Left forelimb (tissue), 1 donor: ENCODE data around the gene ATRAID.
"Not testable (repeated sequence)": the region's sequence is repeated elsewhere in the genome, so short reads cannot be mapped to it uniquely, and the experiment has no call there.

Experiments
- DNase-seq: peaks from one replicate; pipeline ENCODE4 v3.0.0-alpha.2; 2018; ENCODE audit warnings: low spot score

The ATRAID gene, protein sequence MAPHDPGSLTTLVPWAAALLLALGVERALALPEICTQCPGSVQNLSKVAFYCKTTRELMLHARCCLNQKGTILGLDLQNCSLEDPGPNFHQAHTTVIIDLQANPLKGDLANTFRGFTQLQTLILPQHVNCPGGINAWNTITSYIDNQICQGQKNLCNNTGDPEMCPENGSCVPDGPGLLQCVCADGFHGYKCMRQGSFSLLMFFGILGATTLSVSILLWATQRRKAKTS

DNA sequence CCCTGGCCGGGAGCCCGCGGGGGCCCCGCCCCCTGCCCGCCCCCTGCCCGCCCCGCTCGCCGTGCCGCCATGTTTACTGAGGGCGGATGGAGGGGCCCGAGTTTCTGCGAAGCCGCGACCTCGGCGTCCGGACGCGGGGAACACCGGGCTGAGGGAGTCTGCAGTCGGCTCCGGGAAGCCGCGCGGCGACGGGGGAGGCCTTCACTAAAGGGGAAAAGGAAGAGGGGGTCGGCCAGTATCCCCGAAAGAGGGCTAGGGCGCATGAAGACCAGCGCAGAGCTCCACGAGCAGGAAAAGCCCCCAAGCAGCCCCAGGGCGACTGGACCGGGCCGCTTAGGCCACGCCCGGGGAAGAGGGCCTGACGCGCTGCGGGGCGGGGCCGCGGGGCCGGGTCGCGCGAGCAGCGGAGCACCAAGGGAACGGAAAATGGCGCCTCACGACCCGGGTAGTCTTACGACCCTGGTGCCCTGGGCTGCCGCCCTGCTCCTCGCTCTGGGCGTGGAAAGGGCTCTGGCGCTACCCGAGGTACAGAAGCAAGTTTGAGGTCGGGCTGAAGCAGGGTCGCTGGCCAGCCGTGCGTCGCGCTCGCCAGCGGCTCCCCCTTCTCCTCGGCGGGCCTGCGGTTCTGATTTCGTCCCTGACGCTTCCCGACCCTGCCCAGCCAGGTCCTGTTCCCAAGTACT lies at the start of gene ATRAID, which contains the start of gene SLC5A6:
TSS of gene ATRAID (plus strand) at position 99 of the 683 bp plus-strand sequence. CDS start at position 427, 328 bp downstream.
TSS of gene SLC5A6 (minus strand) at position 326 of the 683 bp plus-strand sequence. CDS start 4,618 bp downstream, outside the sequence.
- DNase-seq, result peak; percentile 96

- no peak for DNase-seq
Measured at GRCh38 chr2:27162151-27163121, 49.4 kb upstream of the ATRAID start.

GRCh38 chr2:27164960-27165763 lies 46.7 kb upstream of the ATRAID start:
- no peak for DNase-seq

GRCh38 chr2:27170581-27171337 lies 41.1 kb upstream of the ATRAID start:
- no peak for DNase-seq

GRCh38 chr2:27171351-27171848 lies 40.4 kb upstream of the ATRAID start:
- DNase-seq, result no peak

DNA sequence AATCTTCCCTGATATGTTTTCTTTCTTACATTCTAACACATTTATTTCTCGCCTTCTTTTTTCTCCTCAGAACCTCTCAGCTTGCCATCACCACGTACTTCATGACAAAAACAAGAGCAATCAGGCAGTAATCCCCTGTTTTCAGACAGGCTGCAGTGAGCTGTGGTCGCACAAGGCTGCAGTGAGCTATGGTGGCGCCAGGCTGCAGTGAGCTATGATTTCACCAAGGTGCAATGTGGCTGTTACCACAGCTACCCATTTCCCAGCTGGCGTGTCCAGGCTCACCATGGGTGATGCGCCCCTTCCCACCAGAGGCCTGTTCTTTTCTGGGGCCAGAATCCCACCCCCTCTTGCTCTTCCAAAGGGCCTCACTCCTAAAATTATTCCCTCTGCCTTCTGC lies 37.2 kb upstream of the ATRAID start:
- no peak for DNase-seq

DNA sequence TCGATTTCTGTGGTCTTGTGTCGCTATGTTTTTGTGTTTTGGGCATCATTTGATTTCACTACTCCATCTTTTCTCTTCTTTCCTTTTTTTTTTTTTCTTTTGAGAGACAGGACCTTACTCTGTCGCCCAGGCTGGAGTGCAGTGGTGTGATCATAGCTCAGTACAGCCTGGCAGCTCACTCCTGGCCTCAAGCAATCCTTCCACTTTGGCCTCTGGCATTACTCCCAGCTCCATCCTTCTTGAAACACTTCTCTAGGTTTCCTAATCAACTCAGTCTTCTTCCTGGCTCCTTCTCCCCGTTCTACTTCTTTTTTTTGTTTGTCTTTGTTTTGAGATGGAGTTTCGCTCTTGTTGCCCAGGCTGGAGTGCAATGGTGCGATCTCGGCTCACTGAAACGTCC lies 36.5 kb upstream of the ATRAID start:
- DNase-seq, result no peak

DNA sequence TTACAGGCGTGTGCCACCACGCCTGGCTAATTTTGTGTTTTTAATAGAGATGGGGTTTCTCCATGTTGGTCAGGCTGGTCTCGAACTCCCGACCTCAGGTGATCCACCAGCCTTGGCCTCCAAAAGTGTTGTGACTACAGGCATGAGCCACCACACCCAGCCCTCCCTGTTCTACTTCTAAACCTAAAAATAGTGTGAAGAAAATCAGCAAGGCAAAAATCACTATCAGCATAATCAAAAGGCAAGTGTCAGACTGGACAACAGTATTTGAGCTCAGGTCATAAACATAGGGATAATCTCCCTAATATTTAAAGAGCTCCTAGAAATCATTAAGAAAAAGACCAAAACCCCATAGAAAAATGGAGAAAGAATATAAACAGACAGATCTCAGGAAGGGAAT lies 36.1 kb upstream of the ATRAID start:
- DNase-seq, result not testable (repeated sequence)

DNA sequence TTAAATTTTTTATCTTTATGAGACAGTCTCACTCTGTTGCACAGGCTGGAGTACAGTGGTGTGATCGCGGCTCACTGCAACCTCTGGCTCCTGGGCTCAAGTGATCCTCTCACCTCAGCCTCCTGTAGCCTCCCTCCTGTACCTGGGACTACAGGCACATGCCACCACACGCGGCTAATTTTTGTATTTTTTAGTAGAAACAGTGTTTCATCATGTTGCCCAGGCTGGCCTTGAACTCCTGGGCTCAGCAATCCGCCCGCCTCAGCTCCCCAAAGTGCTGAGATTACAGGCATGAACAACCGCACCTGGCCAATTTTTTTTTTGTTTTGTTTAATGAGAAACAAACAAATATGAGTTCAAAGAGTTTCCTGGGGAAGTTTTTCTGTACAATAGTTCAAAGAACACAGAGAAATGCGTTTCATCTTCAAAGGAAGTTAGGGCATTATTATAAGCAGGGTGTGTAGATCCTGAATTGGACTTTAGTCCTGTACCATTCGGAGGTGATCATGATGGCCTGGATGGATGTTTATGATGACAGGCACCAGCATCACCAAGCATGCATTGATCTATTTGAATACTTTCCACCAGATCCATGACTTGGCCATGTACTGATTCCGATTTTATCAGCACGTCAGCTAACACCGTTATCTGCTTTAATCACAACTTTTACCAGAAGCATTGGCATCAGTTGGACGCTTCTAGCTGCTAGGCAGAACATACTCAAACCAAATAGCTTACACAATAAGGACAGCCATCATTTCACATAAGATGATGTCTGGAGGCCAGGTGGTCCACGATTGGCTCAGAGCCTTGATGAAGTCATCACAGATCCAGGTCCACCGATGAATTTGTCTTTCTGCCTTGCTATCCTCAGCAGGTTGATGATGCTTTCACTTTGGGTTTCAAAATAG lies 34.1 kb upstream of the ATRAID start:
- DNase-seq, result no peak

- DNase-seq, result no peak
Measured at GRCh38 chr2:27178469-27178868, 33.4 kb upstream of the ATRAID start.

DNA sequence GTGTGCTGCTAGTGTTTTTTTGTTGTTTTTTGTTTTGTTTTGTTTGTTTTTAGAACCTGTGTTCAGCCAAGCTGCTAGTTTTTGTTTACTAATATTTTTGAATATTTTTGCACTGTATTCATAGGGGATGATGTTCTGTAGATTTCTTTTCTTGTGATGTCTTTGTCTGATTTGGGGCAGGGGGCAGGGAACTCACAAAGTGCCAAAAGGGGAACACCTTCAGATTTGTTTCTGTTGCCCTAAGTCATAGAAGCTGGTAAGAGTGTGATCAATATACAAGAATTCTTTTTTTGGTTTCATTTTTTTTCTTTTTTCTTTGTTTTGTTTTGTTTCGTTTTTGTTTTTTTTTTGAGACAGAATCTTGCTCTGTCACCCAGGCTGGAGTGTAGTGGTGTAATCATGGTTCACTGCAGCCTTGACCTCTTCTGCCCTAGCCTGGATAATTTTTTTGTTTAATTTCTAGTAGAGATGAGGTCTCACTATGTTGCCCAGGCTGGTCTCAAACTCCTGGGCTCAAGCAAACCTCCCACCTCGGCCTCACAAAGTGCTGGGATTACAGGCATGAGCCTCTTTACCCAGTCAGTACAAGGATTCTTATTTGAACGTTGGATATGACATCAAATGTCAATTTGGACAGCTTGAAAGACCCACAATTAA lies 32.4 kb upstream of the ATRAID start:
- no peak for DNase-seq

DNA sequence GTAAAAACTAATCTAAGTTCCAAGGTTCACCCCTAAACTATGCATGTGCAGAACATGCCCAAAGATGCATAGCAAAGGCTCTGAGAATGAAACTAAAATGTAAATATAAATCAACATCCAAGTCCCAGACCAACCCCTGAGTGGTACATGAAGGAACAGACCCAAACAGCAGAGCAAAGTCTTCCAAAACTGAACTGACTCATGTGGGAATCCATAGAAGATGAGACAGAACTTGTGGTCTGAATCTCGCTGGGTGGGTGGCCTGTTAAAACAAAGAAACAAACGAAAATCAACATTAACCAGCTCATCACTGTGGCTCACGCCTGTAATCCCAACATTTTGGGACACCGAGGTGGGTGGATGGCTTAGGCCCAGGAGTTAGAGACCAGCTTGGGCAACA lies 29.5 kb upstream of the ATRAID start:
- no peak for DNase-seq

DNA sequence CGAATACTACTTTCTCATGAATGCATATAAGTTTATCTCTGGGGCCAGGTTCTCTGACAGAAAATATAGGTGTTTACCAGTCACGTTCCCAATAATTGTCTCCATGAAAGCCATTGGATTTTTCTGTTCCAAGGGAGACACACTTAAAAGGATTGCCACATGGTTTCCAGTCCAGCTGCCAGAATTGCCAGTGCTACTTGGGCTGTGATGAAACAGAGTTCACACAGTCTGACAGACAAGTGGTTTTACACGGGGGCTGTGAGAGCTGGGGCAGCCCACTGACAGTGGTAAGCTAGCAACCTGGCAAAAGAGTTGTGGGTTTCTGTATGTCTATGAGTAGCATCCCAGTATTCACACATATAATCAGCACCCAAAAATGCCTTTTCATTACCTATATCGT lies 27.7 kb upstream of the ATRAID start:
- no peak for DNase-seq

DNA sequence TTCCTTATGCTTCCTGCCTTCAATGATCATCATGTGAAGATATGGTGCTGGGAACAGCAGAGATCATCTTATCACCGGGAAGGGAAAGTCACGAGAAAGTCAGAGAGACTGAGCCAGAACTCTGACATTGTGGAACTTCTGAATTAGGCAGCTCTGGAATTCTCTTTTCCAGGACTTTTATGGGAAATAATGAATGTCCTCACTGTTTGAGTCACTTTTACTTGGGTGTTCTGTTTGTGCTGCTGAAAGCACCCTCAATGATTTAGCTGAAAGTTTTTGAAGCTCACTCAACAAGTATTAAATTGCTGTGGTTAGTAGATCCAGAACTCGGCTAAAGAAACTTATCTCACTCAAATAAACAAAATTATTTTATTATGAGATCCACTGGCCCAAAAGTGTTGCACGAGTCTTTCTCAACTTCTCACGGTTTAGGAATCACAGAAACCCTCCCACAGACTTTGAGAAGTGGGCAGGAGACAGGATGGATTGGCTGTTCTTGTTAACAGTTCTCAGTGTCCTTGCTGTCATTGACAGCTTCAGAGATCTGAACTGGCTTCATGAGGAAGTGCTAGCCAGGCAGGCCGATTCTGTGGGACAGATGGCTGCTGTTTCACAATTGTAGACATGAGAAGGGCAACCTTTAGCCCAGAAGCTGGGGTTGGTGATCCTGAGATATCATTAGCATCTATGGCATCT lies 26.4 kb upstream of the ATRAID start:
- no peak for DNase-seq

GRCh38 chr2:27186613-27187345 lies 25.1 kb upstream of the ATRAID start:
- DNase-seq, result no peak

GRCh38 chr2:27189989-27190388 lies 21.9 kb upstream of the ATRAID start:
- DNase-seq, result no peak

DNA sequence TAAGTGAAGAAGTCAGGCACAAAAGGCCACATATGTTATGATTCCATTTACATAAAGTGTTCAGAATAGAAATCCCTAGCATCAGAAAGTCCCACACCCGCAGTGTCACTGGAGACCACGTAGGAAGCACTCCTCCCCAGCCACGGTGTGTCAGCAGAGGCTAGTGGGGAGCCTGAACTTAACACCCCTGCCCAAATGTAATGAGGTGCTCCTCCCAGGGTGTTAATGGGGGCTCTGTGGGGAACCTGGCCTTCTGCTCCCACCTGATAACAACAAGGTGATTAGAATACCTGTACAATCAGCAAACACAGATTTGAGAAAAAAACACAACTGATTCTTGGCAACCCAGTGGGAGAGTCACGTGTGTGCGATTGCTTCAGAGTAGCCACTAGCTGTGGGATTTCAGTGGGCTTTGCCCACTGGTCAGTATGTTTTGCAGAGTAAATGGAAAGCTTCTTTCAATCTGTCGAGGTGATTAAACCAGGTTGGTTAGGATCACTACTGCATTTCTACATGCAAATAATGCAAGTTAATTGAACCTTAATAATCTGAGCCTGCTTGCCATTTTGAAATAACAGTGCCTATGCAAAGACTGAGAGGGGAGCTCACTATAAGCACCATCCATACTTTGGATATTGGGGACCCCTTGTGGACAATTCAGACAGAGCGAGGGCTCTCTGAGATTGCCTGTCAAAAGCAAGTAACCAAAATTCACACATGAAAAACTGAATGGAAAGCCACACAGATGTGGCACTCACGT lies 20.6 kb upstream of the ATRAID start:
- DNase-seq, result no peak
